Myocyte (in vitro differentiated cells): Measurements from ENCODE around the gene MAP1B. TPM values are rescaled to one million over a fixed set of nuclear protein-coding genes. Genes with fewer than 3 reads are reported as not detected.
"Not testable (repeated sequence)": the region's sequence is repeated elsewhere in the genome, so short reads cannot be mapped to it uniquely, and the experiment has no call there.

Experiments used
- DNase-seq: peaks from one replicate; pipeline ENCODE4 v3.0.0-alpha.2; 2012; ENCODE audit warnings: low read depth
- polyA plus RNA-seq: library from polyadenylated mRNA; unstranded; fragments of >200 nt; gene quantifications from one replicate; pipeline ENCODE4 v1.2.1, GENCODE V29; 2012; ENCODE audit warnings: missing spikeins
- total RNA-seq: library from RNA; depleted of rRNA; stranded (reverse); fragments of >200 nt; gene quantifications from 2 replicates; pipeline ENCODE4 v1.2.3, GENCODE V29; 2014

MAP1B gene
- 60.3 and 113 TPM in 2 replicates for total RNA-seq
- 62.9 TPM for polyA plus RNA-seq

- DNase-seq: peak; percentile 53
Observed at GRCh38 chr5:72107131-72107900, at the start of gene MAP1B. Gene MAP1B, plus strand, starts transcription at chr5:72107475. Its CDS starts 57 bp downstream, at chr5:72107532.

DNA sequence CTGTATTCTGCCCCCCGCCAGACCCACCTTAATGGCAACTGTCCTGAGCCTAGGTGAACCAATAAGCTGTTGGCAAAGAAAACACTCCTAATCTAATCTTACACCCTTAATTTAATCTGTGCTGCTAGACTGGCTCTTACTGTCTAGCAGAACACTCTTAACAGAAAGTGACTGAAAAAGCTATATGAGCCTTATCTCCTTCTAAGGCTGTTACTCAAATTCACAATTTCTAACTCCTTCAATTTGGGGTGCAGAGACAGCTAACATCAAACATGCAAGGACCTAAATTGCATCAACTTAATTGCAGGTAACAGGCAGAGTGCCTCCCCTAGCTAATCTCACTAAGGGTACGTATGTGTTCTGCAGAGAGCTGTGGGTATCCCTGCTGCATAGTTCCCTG lies 49.5 kb upstream of the MAP1B start:
- no peak for DNase-seq

DNA sequence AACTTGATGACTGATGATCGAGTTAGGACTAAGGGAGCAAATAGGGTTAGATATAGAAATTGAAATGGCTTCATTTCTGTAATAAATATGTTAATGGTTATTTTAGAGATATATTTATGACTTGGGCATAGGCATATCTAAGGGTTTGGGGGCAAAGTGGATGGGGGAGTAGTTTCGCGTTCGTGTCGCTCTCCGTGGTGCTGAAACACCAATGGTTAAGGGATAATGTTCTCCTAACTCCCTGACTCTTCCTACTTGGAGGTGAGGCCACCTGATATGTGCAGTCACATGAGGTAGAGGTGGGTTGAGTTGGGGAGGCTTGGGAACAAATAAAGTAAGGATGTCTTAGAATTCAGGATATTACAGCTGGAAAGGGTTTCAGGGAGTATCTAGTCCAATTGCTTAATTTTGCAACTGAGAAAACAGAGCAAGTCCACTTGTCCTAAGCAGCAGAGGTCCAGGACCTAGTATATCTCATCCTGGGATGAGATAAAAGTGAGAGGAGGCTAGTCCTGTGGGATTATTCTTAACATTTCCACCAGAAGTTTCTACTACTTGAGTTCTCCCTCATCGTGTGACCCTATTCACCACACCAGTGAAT lies 44.0 kb upstream of the MAP1B start:
- peak; percentile 50 for DNase-seq

DNA sequence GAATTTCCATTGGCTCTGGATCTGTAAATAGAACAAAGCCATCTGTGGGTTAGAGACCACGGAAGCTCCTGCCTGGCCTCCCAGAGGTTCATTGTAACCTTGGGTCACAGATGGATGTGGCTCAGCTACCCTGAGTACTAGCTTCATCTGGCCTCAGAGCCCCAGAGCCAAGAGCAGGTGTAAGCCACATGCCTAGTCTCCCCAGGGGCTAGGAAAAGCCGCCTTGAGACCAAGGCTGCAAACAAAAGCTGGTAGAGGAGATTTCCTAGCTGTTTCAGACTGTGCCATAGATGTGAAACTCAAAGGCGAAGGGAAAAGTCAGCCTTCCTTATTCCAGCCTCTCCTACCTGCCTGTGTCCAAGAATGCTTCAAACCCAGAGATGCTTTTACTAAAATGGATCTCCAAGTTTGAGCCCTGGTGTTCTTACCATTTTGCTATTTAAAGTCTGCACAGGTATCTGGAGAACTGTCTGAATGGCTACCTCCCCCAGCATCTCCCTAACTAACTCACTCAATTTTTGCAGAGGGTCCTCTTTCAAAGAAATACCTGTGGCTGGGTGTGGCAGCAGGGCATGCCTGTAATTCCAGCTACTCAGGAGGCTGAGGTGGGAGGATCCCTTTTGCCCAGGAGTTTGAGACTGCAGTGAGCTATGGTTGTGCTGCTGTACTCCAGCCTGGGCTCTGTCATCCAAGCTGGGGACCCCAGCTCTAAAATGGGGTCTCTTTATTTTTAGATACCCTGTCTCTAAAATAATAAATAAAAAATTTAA lies 42.3 kb upstream of the MAP1B start:
- peak; percentile 78 for DNase-seq

- peak; percentile 28 for DNase-seq
Observed at GRCh38 chr5:72065751-72066255, 41.5 kb upstream of the MAP1B start.

DNA sequence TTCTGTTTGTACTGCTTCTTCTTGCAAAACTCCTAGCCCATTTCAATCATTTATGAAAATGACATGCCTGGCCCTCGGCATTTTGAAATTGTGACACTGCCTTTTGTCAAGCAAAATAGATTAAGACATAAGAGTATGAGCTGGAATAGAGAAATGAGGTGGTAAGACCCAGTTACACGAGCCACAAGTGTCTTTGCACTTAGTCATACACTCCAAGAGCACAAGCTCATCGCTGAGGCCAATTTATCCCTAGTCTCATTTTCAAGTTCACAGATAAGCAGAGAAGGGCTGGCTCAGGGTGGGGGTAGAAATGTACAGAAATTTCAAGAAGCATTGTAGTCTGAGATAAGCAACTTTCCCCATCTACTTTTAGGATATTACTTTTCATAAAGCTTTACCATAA lies 40.6 kb upstream of the MAP1B start:
- DNase-seq: peak; percentile 74

GRCh38 chr5:72067682-72068470 lies 39.4 kb upstream of the MAP1B start:
- peak; percentile 66 for DNase-seq

DNA sequence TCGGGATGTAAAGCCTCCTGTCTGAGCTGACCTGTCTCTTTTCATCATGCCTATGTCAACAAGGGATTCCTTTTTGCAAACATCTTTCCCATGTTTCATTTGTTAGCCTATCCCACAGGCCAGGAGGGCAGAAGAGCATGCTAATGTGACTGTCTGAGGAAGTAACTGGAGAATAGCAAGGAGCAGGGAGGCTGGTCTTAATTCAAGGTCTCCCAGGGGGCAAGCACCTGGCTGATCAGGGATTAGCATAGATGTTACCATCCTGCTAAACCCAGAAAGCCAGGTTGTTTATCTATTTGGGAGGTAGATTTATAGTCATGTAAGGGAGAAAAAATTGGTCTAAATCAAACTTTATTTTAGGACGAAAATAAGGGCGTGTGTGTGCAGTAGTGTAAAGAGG lies 36.7 kb upstream of the MAP1B start:
- no peak for DNase-seq

GRCh38 chr5:72071906-72072305 lies 35.4 kb upstream of the MAP1B start:
- peak; percentile 18 for DNase-seq

- DNase-seq: no peak
Observed at GRCh38 chr5:72074251-72074650, 33.0 kb upstream of the MAP1B start.

DNA sequence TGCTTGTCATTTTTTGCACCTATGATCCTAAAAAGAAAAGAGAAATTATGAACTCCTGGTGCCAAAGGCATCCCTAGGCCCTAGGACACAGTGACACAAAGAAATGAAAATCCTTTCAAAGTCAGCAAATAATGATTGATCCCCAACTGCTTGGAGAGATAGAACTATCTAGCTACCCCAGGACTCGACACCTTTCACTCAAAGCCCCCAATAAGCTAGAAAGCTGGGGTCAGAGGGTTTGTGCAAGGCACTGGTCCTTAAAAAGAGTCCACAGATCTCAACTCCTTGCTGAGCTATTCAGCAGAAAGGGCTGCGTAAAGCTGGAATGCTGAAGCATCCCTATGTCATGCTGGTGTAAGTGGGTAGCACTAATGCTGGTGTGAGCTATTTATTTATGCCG lies 31.8 kb upstream of the MAP1B start:
- DNase-seq: no peak

- no peak for DNase-seq
Observed at GRCh38 chr5:72076621-72077300, 30.5 kb upstream of the MAP1B start.

GRCh38 chr5:72077390-72077789 lies 29.9 kb upstream of the MAP1B start:
- DNase-seq: no peak

- DNase-seq: peak; percentile 14
Observed at GRCh38 chr5:72079288-72079687, 28.0 kb upstream of the MAP1B start.

GRCh38 chr5:72082048-72082447 lies 25.2 kb upstream of the MAP1B start:
- no peak for DNase-seq

DNA sequence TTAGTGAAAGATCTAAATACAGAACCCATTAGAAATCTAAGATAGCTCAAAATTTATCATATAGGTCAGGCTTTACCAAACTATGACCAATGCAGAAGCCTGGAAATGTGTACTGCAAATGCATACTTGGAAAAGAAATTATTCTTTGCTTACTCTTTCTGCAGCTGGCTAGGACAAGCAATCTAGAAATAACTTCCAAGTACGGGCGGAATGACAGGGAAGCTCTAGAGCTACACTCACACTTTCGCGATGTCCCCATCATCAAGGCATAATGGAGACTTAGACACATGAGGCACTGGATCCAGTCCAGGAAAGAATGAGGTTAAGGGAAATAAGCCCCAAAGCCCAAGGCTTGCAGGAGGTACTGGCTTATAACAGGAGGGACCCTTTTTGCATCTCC lies 22.4 kb upstream of the MAP1B start:
- no peak for DNase-seq

DNA sequence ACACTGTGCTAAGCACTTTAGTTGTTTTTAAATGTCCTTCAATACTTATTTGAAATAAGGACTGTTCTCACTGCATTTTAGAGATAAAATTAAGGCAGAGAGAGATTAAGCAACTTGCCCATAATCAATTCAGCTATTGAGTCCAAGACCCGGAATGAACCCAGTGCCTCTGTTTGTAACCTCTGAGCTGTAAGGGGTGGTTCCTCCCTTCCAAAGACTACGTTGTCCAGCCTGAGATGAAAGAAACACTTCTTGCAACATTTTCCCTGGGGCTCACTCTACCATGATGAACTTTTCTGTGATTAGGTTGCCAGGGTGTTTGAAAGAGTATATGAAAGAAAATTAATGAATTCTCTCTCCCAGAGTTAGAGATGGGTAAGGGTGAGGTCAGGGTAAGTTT lies 22.0 kb upstream of the MAP1B start:
- DNase-seq: no peak

GRCh38 chr5:72089713-72090112 lies 17.6 kb upstream of the MAP1B start:
- DNase-seq: not testable (repeated sequence)

GRCh38 chr5:72092074-72092473 lies 15.2 kb upstream of the MAP1B start:
- DNase-seq: no peak

- DNase-seq: no peak
Observed at GRCh38 chr5:72093217-72093616, 14.1 kb upstream of the MAP1B start.

- no peak for DNase-seq
Observed at GRCh38 chr5:72093824-72094223, 13.5 kb upstream of the MAP1B start.
